Common myeloid progenitor, CD34-positive (primary cell): ENCODE measurements around the gene DMRTA1.
"Not testable (repeated sequence)": the region's sequence is repeated elsewhere in the genome, so short reads cannot be mapped to it uniquely, and the experiment has no call there.

Experiments used
- CTCF ChIA-PET: fragments of 350-600 bp; sonication (Branson Sonifier 250); formaldehyde crosslinking; loops from one replicate; lab custom pipeline; 2021; ENCODE audit warnings: antibody characterized with exemption; lab: Charles Lee
- POLR2A ChIA-PET: fragments of 350-600 bp; sonication (Branson Sonifier 250); formaldehyde crosslinking; loops from one replicate; lab custom pipeline; 2021; ENCODE audit warnings: antibody characterized with exemption; lab: Charles Lee
- DNase-seq, 3 donors: peaks; one replicate each; pipeline versions ENCODE4 v3.0.0 to v3.0.0-alpha.2; 2013
- H3K27ac ChIP-seq, 2 experiments: 1 replicate in 1 of 2; 2 replicates in 1 of 2; pipeline ENCODE4 v1.7.0; 2013; ENCODE audit warnings: inconsistent platforms in 2 of 2, low read length in 2 of 2, mild to moderate bottlenecking in 2 of 2, low read depth in 1 of 2, moderate library complexity in 1 of 2; ENCODE audit not compliant: severe bottlenecking in 2 of 2, insufficient read depth in 1 of 2, poor library complexity in 1 of 2
- H3K27me3 ChIP-seq, 5 experiments: replicated peaks in 2 of 5; 1 replicate in 3 of 5; 2 replicates in 2 of 5; pipeline versions ENCODE4 v1.6.1 to v1.7.0; 2013; ENCODE audit warnings: low read length in 4 of 5, mild to moderate bottlenecking in 2 of 5, moderate library complexity in 2 of 5, inconsistent platforms in 1 of 5; ENCODE audit not compliant: insufficient read depth in 5 of 5, control insufficient read depth in 4 of 5
- H3K36me3 ChIP-seq, 4 experiments: 1 replicate in 2 of 4; 2 replicates in 2 of 4; pipeline versions ENCODE4 v1.6.1 to v1.7.0; 2013; ENCODE audit warnings: low read length in 3 of 4, control low read depth in 1 of 4, mild to moderate bottlenecking in 1 of 4; ENCODE audit not compliant: control insufficient read depth in 4 of 4, insufficient read depth in 4 of 4
- H3K4me1 ChIP-seq, 4 experiments: 1 replicate in 3 of 4; 2 replicates in 1 of 4; pipeline versions ENCODE4 v1.6.1 to v1.7.1; 2013; ENCODE audit warnings: low read length in 3 of 4, mild to moderate bottlenecking in 3 of 4, control low read depth in 1 of 4, inconsistent platforms in 1 of 4, moderate library complexity in 1 of 4; ENCODE audit not compliant: control insufficient read depth in 4 of 4, insufficient read depth in 4 of 4; ENCODE audit errors: control extremely low read depth in 1 of 4
- H3K4me3 ChIP-seq, 7 experiments: 1 replicate in 4 of 7; 2 replicates in 3 of 7; pipeline versions ENCODE4 v1.5.1 to v1.7.0; 2013; ENCODE audit warnings: mild to moderate bottlenecking in 7 of 7, low read length in 6 of 7, moderate library complexity in 6 of 7, inconsistent platforms in 2 of 7, low read depth in 2 of 7, control low read depth in 1 of 7; ENCODE audit not compliant: insufficient read depth in 4 of 7, control insufficient read depth in 1 of 7; ENCODE audit errors: extremely low read depth in 1 of 7
- H3K9me3 ChIP-seq, 5 experiments: 1 replicate in 4 of 5; 2 replicates in 1 of 5; pipeline versions ENCODE4 v1.6.1 to v1.7.1; 2013; ENCODE audit warnings: low read length in 4 of 5, mild to moderate bottlenecking in 2 of 5, inconsistent platforms in 1 of 5, low read depth in 1 of 5, moderate library complexity in 1 of 5; ENCODE audit not compliant: control insufficient read depth in 4 of 5, insufficient read depth in 2 of 5; ENCODE audit errors: control extremely low read depth in 1 of 5
- WGBS: methylation state at CpG from one replicate; pipeline ENCODE4 v1.1.5; 2013; ENCODE audit not compliant: insufficient coverage; 5-methylcytosine and 5-hydroxymethylcytosine counted together

DMRTA1 gene

DNA sequence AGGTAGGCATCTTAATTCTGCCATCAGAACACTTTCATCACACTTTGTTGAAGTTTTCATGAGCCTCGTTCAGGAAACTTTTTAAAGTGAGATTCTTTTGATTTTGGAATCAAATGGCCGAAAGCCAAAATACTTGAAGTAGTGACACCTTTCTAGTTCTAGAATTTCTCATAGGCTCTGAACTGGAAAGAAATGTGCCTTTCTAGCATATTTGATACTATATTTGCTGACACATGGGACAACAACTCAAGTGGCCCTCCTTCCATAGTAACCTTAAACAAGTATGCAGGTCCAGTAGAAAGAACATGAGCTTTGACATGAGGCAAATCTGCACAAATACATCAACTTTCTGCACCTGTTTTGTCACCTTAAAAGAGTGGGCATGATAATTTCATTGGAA is 22.0 kb upstream of the DMRTA1 start:
- ChIA-PET POLR2A (no interaction called here), CTCF (no interaction called here)
- Histone ChIP-seq H3K4me3 (no peak overlapping the region), H3K27me3 (no peaks in the 10 kb centered on the region), H3K9me3 (no peaks in the 10 kb centered on the region), H3K36me3 (no peaks in the 10 kb centered on the region), H3K4me1 (no peaks in the 10 kb centered on the region), H3K27ac (no peak overlapping the region)
- WGBS, result 100% methylated on average over 2 of the region's 2 CpGs
- no peak for DNase-seq

DNA sequence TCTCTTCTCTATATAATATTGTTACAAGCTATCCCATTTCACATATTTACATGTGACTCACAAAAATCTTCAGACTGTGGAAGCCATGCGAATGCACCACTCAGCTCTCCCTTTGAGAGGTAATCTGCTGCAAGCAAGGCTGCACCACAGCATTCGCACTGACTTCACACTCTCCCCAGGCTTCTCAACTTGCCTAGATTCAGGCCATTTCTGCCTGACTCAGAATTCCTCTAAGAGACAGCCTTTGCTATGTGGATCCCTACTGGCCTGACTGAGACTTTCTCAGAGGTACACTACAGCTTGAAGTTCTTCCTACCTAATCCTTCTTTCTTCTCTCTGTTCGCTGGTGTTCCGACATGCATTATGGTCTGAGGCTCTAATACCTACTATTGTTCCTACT is 21.1 kb upstream of the DMRTA1 start:
- Histone ChIP-seq H3K4me1 (no peaks in the 10 kb centered on the region), H3K27me3 (no peaks in the 10 kb centered on the region), H3K27ac (no peak overlapping the region), H3K4me3 (no peak overlapping the region), H3K36me3 (no peaks in the 10 kb centered on the region), H3K9me3 (no peaks in the 10 kb centered on the region)
- POLR2A ChIA-PET, result no interaction called here
- WGBS, result 98% methylated on average over 4 of the region's 4 CpGs
- DNase-seq, result no peak
- CTCF ChIA-PET, result no interaction called here

DNA sequence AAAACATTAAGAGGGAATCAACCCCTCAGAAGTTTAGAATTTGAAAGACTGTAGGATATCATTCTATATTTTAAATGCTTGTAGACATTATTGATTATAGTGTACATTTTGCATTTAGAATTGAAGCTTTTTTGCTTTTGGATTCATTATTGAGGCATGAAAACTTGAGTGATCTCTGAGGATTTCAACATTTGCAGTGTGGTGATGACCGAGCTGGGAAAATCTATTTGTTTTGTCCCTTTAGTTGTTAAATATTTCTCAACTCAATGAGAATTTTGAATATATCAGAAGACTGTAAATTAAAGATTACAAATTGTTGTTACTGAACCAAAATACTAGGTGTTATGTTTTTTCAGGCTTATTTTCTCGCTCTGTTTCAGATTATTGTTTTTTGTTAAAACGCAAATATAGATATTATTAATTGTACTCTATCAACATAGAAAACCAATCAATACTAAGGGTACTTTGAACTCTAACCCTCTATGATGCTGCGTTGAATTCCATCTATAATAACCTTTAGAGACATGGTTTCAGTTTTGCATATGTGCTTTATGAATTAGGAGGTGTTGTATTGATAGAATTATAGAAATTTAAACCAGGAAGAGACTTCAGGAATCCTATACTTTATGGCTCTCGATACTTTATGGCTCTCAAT is 19.3 kb upstream of the DMRTA1 start:
- Histone ChIP-seq H3K4me1 (no peaks in the 10 kb centered on the region), H3K27me3 (no peaks in the 10 kb centered on the region), H3K36me3 (no peaks in the 10 kb centered on the region), H3K9me3 (no peaks in the 10 kb centered on the region), H3K27ac (no peak overlapping the region), H3K4me3 (no peak overlapping the region)
- no CpG with 5 or more reads among the region's 5 CpGs for WGBS
- DNase-seq, result no peak
- ChIA-PET POLR2A (no interaction called here), CTCF (no interaction called here)

DNA sequence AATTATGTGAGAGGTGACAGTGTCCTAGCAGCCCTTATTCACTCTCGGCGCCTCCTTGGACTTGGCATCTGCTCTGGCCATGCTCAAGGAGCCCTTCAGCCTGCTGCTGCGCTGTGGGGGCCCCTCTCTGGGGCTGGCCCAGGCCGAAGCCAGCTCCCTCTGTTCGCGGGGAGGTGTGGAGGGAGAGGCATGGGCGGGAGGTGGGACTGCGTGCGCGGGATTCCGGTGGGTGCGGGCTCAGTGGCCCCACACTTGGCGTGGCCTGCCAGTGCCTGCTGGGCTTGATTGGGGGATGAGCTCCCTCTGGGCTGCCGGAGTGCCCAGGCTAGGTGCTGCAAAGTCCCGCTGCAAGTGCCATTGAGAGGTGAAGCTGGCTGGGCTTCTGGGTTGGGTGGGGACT is 12.9 kb upstream of the DMRTA1 start:
- Histone ChIP-seq H3K9me3 (no peaks in the 10 kb centered on the region), H3K36me3 (no peaks in the 10 kb centered on the region), H3K4me3 (no peak overlapping the region), H3K27ac (no peak overlapping the region), H3K27me3 (no peaks in the 10 kb centered on the region), H3K4me1 (no peaks in the 10 kb centered on the region)
- DNase-seq, result no peak
- ChIA-PET POLR2A (no interaction called here), CTCF (no interaction called here)
- 87% methylated on average over 6 of the region's 15 CpGs for WGBS

DNA sequence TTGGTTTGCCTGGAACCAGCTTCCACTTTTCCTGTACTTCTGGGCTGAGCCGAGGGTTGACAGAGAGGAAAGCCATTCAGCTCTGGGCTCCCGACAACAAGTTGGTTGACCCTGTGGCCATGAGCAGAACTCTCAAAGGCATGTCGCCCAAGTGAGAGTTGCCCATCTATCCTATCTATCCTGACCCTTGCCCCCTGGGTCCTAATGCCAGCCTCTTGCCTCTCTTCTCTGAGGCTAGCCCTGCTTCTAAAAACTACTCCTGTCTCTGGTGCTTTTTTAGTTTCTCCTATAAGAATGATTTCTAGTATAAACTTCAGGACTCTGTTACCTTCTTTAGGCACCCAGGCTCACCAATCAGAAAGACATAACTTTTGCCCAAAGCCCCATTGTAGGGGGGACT is 11.4 kb upstream of the DMRTA1 start:
- not testable (repeated sequence) for H3K9me3 ChIP-seq, H3K4me3 ChIP-seq

DNA sequence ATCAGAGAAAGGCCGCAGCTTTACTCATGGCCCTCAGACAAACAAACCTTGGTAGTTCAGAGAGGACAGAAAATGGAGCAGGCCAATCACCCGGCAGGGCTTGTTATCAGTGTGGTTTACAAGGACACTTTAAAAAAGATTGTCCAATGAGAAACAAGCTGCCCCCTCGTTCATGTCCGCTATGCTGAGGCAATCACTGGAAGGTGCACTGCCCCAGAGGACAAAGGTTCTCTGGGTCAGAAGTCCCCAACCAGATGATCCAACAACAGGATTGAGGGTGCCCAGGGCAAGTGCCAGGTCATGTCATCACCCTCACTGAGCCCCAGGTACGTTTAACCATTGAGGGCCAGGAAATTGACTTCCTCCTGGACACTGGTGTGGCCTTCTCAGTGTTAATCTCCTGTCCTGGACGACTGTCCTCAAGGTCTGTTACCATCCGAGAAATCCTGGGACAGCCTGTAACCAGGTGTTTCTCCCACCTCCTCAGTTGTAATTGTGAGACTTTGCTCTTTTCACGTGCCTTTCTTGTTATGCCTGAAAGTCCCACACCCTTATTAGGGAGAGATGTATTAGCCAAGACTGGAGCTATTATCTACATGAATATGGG is 9.1 kb upstream of the DMRTA1 start:
- 87% methylated on average over 7 of the region's 8 CpGs for WGBS
- H3K36me3 ChIP-seq, H3K9me3 ChIP-seq, DNase-seq, POLR2A ChIA-PET, H3K27me3 ChIP-seq, H3K27ac ChIP-seq, H3K4me3 ChIP-seq, H3K4me1 ChIP-seq: not testable (repeated sequence)
- CTCF ChIA-PET, result interaction anchor here (2.3 kb wide), 1 partner anchor 14 kb away, joined by 7 read pairs; no protein-coding TSS in a partner anchor

More for the DNA sequence above, 11.4 kb upstream of the DMRTA1 start:
- WGBS, result 96% methylated on average over 3 of the region's 3 CpGs
- DNase-seq, POLR2A ChIA-PET, H3K27ac ChIP-seq, H3K27me3 ChIP-seq, H3K36me3 ChIP-seq, CTCF ChIA-PET, H3K4me1 ChIP-seq: not testable (repeated sequence)

DNA sequence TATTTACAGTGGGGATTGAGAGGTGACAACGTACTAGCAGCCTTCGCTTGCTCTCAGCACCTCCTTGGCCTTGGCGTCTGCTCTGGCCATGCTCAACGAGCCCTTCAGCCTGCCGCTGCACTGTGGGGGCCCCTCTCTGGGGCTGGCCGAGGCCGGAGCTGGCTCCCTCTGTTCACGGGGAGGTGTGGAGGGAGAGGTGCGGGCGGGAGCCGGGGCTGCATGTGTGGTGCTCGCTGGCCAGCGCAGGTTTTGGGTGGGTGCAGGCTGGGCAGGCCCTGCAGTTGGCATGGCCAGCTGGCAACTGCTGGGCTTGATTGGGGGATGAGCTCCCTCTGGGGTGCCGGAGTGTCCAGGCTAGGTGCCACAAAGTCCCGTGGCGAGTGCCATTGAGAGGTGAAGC is 5.8 kb upstream of the DMRTA1 start:
- Histone ChIP-seq H3K4me3 (no peak overlapping the region), H3K27ac (no peak overlapping the region), H3K4me1 (no peaks in the 10 kb centered on the region), H3K36me3 (no peaks in the 10 kb centered on the region), H3K27me3 (peaks cover 0 to 6% (median 5%) of the 10 kb centered on the region in 5 experiments), H3K9me3 (peaks cover 0 to 5% (median 2%) of the 10 kb centered on the region in 5 experiments)
- ChIA-PET CTCF (interaction anchor here (1.2 to 1.8 kb wide), 2 partner anchors 11 to 134 kb away, joined by 3 to 7 read pairs; no protein-coding TSS in a partner anchor), POLR2A (no interaction called here)
- DNase-seq, result no peak
- WGBS, result 96% methylated on average over 11 of the region's 16 CpGs
